SKM-1 (cell line): ENCODE results near the gene PRDM2.
"Not testable (repeated sequence)": the region's sequence is repeated elsewhere in the genome, so short reads cannot be mapped to it uniquely, and the experiment has no call there.

ENCODE experiments used
- DNase-seq: peaks from one replicate; lab custom pipeline; 2025; ENCODE audit not compliant: unreplicated experiment; lab: John Stamatoyannopoulos, UW

Gene PRDM2

DNA sequence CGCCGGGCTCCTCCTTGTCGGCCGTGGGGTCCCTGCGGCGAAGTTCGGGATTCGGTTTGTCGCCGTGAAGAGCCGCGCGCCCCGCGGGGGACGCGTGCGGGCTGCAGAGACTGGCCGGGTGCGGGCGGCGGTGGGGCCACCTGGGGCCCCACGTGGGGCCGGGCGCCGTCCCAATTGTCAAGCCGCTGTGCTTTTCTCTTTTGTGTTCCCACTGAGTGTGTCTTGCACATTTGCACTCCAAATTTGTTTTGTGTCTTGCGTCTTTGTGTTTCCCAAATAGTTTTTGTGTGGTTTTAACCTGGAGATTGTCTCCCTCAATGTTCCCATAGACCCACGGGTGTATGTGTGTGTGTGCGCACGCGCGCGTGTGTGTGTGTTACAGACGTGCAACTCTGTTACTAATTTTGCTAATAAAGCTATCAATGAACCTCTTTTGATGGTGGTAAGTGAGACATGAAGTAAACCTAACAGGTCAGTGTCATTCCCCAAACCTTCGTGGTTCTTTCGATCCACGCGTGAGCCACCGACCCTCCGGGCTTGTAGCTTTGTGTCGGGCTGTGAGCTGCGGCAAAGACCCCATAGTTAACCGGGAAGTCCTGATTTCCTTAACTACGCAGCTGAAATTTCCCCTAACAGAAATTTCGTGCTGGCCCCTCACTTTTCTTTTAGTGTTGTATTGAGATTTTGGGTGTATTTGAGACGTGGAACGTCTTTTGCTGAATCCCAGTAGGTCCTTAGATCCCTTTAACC, 708 bp downstream of the PRDM2 start:
- DNase-seq = no peak

DNA sequence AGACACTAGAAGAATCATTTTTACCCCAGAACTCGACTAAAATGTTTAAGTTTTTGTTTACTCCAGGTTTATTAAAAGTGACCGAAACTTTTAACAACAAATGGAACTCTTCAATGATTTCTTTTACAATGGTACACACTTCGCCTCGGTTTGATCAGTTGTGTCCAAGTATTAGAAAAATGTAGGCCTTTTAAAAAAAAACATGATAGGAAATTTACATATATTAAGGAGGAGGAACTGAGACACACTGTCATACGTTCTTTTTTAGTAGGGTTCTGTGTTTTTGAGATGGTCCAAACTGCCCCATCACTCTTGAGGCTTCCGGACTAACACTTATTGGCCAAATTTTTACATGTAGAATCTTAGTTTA, 1.3 kb downstream of the PRDM2 start:
- no peak for DNase-seq

GRCh38 chr1:13702425-13703127, 2.6 kb downstream of the PRDM2 start:
- DNase-seq = no peak

GRCh38 chr1:13703128-13703513, 3.1 kb downstream of the PRDM2 start:
- DNase-seq = no peak

DNA sequence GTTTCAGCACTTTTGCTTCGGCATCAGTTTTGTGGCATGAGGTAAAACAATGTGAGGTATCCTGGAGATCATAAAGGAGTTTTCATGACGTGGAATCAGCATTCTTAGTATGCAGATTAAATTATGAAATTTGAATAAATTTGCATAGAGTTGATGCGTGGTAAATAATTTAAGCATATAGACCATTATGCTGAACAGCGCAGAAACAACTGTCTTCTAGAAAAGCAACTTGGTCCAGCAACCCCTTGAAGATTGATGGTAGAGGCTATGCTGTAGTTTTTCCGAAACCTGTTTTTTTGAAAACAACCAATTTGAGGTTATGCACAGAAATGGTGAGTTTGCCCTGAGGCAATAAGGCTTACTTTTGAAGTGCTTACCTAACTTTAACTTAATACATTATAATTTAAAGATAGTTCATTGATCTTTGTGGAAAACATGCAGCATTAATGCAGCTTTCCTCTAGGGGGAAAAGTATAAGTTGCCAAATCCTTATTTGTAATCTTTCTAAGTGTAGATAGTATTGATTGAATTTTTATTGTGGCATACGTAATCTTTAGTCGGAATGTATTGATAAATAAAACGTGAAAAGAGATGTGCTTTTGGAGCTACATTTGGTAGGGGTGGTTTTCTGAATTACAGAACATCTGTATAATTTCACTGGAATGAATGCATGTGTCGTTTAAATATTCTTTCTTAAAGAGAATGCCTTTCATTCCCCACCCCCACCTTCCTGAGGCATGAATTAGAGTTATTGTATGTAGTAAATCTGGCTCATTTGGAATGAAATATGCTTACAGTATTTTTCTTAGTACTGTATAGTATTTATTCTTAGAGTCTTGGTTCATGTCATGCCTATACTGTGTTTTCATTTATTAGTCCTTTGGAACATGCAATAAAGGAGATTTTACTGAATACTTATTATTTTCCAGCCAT, 3.8 kb downstream of the PRDM2 start:
- DNase-seq = no peak

- DNase-seq = no peak
Measured at GRCh38 chr1:13706046-13706445, 6.1 kb downstream of the PRDM2 start.

DNA sequence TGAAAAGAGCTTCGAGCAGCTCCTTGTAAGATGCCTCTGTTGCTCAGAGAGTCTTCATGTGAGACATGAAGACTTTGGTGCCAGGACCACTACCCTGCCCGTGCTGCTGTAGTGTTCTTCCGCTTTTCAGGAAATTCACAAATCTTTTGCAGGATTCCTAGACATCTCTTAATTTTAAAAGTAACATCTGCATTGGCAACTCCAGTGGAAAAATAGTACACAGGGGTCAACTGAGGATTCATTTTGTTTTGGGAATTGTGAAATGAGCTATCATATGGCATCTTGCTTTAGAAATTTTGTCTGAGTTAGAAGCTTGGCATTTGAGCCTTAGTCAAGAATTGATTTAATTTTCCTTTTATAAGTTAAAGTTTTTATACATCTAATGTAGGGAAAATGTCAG, 7.2 kb downstream of the PRDM2 start:
- DNase-seq = no peak

GRCh38 chr1:13708380-13708982, 8.5 kb downstream of the PRDM2 start:
- DNase-seq = no peak

GRCh38 chr1:13710086-13710485, 10.1 kb downstream of the PRDM2 start:
- no peak for DNase-seq

DNA sequence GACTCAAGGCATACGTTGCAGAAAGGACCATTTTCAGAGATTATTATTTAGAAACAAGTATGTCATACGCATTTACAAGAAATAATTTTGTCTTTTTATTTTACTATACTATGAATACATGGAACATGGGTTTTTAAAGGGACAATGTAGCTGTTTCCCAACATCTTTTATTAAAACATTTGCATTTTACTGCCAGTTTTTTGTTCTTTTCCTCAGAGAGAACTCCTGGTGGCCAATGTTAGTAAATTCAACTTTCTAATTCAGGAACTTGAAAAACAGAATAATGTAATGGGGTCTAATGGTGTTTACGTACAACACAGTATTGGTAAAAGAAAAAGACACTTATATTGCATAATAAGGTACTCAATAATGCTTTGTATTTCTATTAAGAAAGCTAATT, 14.9 kb downstream of the PRDM2 start:
- DNase-seq = no peak

- DNase-seq = not testable (repeated sequence)
Measured at GRCh38 chr1:13715616-13716287, 15.8 kb downstream of the PRDM2 start.

DNA sequence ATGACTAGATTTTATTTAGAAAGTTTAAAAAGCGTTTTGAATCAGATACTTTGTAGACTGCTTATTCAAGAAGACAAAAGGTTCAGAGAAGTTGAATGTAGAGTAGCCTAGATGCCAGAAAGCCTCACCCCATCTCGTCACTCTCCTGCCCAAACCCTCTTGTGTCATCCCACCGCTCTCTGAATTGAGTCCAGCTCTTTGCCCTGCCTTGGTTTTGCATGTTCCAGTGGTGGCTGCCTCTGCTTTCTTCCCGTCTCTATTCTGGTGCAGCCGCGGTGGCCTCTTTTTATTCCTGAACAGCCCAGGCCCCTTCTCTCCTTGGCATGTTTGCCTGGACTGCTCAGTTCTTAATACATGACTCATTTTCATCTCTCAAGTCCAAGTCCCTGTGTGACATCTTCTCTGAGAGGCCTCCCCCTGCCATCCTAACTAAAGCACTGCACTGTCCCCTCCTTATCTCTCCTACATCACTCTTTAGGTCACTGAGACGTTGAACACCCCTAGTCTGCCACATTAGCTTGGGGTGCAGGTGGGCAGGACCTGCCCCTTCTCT, 22.9 kb downstream of the PRDM2 start:
- no peak for DNase-seq

GRCh38 chr1:13723810-13724209, 23.8 kb downstream of the PRDM2 start:
- peak; percentile 93 for DNase-seq

- DNase-seq = no peak
Measured at GRCh38 chr1:13725714-13726175, 25.8 kb downstream of the PRDM2 start.

DNA sequence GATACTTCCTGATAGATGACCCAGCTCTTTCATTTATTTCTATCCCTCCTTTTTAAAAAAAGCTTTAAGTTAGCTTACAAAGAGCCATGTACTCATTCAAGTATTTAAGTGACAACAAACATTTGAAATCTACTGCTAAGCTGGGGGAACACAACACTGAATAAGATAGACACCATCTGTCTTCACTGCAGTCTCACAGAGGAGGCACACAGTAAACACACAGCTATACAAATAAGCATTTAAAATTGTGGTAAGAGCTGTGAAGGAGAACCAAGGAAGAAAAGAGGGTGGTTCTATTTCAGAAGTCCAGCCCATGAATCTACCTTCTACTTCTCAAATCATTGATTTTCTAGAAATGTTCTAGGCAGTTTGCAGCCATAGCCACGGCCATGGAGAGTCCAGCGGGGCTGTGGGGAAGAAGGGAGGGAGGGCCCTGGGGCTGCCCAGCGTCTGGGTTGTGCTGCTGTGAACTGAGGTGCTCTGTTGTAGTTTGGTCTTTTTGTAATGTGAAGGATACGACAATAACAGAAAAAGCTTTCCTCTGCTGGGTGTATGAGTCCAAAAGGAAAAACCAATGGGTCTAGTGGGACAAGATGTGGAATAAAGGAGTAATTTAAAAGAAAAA, 28.2 kb downstream of the PRDM2 start:
- no peak for DNase-seq

- no peak for DNase-seq
Measured at GRCh38 chr1:13730291-13730690, 30.3 kb downstream of the PRDM2 start.

GRCh38 chr1:13730751-13731482, 30.9 kb downstream of the PRDM2 start:
- DNase-seq = no peak

GRCh38 chr1:13731897-13732296, 31.9 kb downstream of the PRDM2 start:
- DNase-seq = no peak

DNA sequence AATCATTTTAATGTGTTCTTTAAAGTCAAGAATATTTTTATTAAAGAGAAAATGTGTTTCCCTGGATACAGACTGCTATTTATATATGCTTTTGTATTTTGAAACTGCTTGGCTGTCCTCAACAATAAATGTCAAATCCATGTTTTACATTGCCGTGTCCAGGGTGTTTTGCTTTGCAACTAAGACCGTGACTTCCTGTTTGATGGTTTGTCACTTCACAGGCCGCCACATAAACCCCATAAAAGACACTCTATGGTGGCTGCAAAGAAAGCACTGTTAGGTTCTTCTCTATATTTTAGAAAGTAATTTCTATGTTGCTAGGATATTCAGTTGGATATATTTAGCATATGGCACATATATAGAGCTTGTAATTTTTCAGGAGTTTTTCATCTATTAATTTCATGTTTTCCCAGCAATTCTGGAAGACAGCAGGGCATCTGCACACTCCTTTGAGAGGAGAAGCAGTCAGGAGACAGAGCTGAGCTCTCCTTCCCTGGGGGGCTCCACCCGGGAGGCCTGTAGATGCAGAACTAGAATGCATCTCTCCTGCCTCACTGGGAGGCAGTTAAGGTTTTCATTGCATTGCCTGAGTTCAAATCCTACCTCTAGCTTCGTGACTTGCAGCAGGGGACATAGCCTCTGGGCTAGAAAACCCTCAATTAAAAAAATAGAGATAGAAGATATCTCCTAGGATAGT, 33.1 kb downstream of the PRDM2 start:
- DNase-seq = no peak
